RWPE2 (cell line): ENCODE results near the gene PRDM10.
A peak's percentile ranks its signal among the peaks of the same experiment; 100 is the strongest.

Experiments
- ATAC-seq: fragments of 200-7000 bp; cut with Tn5 transposase; 3 replicates; pipeline ENCODE4 v1.9.1; 2021; ENCODE audit warnings: low read depth
- DNase-seq: peaks from one replicate; pipeline ENCODE4 v3.0.0-alpha.2; 2020; ENCODE audit warnings: low spot score
- H3K27ac ChIP-seq: fragments of 450-650 bp; 2 replicates; pipeline ENCODE4 v1.5.1; 2017; ENCODE audit warnings: mild to moderate bottlenecking; ENCODE audit not compliant: poor library complexity, severe bottlenecking
- H3K27me3 ChIP-seq: fragments of 250-450 bp; sonication (Bioruptor Pico); 2 replicates; pipeline ENCODE4 v1.5.1; 2021; ENCODE audit warnings: mild to moderate bottlenecking, moderate library complexity; ENCODE audit not compliant: insufficient read depth, poor library complexity, severe bottlenecking
- H3K36me3 ChIP-seq: fragments of 250-450 bp; sonication (Bioruptor Pico); 2 replicates; pipeline ENCODE4 v1.5.1; 2020; ENCODE audit warnings: low read depth, mild to moderate bottlenecking, moderate library complexity
- H3K4me1 ChIP-seq: fragments of 250-450 bp; sonication (Bioruptor Pico); 2 replicates; pipeline ENCODE4 v1.5.1; 2021; ENCODE audit warnings: mild to moderate bottlenecking, moderate library complexity; ENCODE audit not compliant: insufficient read depth, poor library complexity, severe bottlenecking
- H3K4me3 ChIP-seq: fragments of 250-450 bp; sonication (Bioruptor Pico); 2 replicates; pipeline ENCODE4 v1.5.1; 2021; ENCODE audit warnings: mild to moderate bottlenecking, moderate library complexity; ENCODE audit not compliant: severe bottlenecking
- H3K9me3 ChIP-seq: fragments of 250-450 bp; sonication (Bioruptor Pico); 2 replicates; pipeline ENCODE4 v1.5.1; 2021; ENCODE audit warnings: mild to moderate bottlenecking, moderate library complexity; ENCODE audit not compliant: severe bottlenecking
- TF ChIP-seq, protein P1 (sequence below): fragments of 450-650 bp; IDR thresholded peaks from one replicate; pipeline ENCODE4 v1.5.1; 2017; ENCODE audit warnings: mild to moderate bottlenecking, moderate library complexity; ENCODE audit not compliant: poor library complexity, severe bottlenecking

PRDM10 gene

GRCh38 chr11:129928923-129929692 lies 73.5 kb downstream of the PRDM10 start:
- no peak overlapping the region for H3K27ac ChIP-seq
- no peaks in the 10 kb centered on the region for H3K9me3 ChIP-seq
- DNase-seq (no peak), ATAC-seq (no peak)
- peaks cover 14% of the 10 kb centered on the region for H3K4me1 ChIP-seq
- H3K4me3 ChIP-seq, result no peak overlapping the region
- TF ChIP-seq, protein P1, sequence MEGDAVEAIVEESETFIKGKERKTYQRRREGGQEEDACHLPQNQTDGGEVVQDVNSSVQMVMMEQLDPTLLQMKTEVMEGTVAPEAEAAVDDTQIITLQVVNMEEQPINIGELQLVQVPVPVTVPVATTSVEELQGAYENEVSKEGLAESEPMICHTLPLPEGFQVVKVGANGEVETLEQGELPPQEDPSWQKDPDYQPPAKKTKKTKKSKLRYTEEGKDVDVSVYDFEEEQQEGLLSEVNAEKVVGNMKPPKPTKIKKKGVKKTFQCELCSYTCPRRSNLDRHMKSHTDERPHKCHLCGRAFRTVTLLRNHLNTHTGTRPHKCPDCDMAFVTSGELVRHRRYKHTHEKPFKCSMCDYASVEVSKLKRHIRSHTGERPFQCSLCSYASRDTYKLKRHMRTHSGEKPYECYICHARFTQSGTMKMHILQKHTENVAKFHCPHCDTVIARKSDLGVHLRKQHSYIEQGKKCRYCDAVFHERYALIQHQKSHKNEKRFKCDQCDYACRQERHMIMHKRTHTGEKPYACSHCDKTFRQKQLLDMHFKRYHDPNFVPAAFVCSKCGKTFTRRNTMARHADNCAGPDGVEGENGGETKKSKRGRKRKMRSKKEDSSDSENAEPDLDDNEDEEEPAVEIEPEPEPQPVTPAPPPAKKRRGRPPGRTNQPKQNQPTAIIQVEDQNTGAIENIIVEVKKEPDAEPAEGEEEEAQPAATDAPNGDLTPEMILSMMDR, result no peak
- H3K36me3 ChIP-seq, result peaks cover 13% of the 10 kb centered on the region; the same call in 1 of the 2 replicates
- H3K27me3 ChIP-seq, result no peaks in the 10 kb centered on the region

DNA sequence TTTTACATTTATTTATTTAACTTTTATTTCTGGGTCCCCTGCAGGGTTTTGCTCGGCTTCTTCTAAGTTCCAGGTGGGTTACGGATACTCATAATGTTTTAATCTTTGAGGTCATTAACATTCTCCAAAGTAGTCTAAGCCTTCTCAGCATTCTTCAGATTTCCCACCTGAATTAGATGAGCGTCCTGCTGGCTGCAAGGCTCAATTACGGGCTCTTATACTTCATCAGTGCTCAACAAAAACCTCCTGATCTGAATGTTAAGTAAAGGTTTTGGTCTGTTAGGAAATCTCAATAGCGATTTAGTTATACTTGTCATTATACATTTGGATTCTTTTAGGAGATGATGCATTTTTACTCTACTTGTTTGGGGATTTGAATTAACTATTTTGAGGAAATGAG lies 80.0 kb downstream of the PRDM10 start:
- ATAC-seq, result no peak
- no peaks in the 10 kb centered on the region for H3K9me3 ChIP-seq
- H3K36me3 ChIP-seq, result peaks cover 20% of the 10 kb centered on the region
- no peak overlapping the region for H3K27ac ChIP-seq
- DNase-seq, result no peak
- H3K4me3 ChIP-seq, result no peak overlapping the region
- TF ChIP-seq, protein P1, result no peak
- H3K4me1 ChIP-seq, result no peaks in the 10 kb centered on the region
- H3K27me3 ChIP-seq, result no peaks in the 10 kb centered on the region

GRCh38 chr11:129918361-129918760 lies 84.3 kb downstream of the PRDM10 start:
- TF ChIP-seq, protein P1, result no peak
- no peak overlapping the region for H3K4me3 ChIP-seq
- no peaks in the 10 kb centered on the region for H3K9me3 ChIP-seq
- no peak for ATAC-seq
- no peaks in the 10 kb centered on the region for H3K27me3 ChIP-seq
- H3K36me3 ChIP-seq, result peaks cover 35% of the 10 kb centered on the region
- H3K4me1 ChIP-seq, result no peaks in the 10 kb centered on the region
- H3K27ac ChIP-seq, result no peak overlapping the region
- no peak for DNase-seq

GRCh38 chr11:129917231-129917630 lies 85.4 kb downstream of the PRDM10 start:
- no peak; the same call in 2 of the 3 replicates for ATAC-seq
- TF ChIP-seq, protein P1, result no peak
- H3K4me1 ChIP-seq, result no peaks in the 10 kb centered on the region

GRCh38 chr11:129911298-129911697 lies 91.3 kb downstream of the PRDM10 start:
- DNase-seq, result no peak
- Histone ChIP-seq H3K27ac (no peak overlapping the region), H3K4me1 (peaks cover 8% of the 10 kb centered on the region), H3K27me3 (no peaks in the 10 kb centered on the region), H3K4me3 (no peak overlapping the region), H3K36me3 (peaks cover 35% of the 10 kb centered on the region), H3K9me3 (no peaks in the 10 kb centered on the region)
- peak; percentile 48; the same call in 2 of the 3 replicates for ATAC-seq
- TF ChIP-seq, protein P1, result no peak

More at GRCh38 chr11:129917231-129917630, 85.4 kb downstream of the PRDM10 start:
- no peak for DNase-seq
- Histone ChIP-seq H3K9me3 (no peaks in the 10 kb centered on the region), H3K27me3 (no peaks in the 10 kb centered on the region), H3K27ac (no peak overlapping the region), H3K36me3 (peaks cover 25% of the 10 kb centered on the region), H3K4me3 (no peak overlapping the region)
